Left forelimb (tissue), 1 donor: Measurements from ENCODE around the gene TRIM29.
A peak's percentile ranks its signal among the peaks of the same experiment; 100 is the strongest.
"Not testable (repeated sequence)": the region's sequence is repeated elsewhere in the genome, so short reads cannot be mapped to it uniquely, and the experiment has no call there.

Experiments
- DNase-seq: peaks from one replicate; pipeline ENCODE4 v3.0.0-alpha.2; 2018; ENCODE audit warnings: low spot score

Gene TRIM29

GRCh38 chr11:120137611-120138521 lies at the start of gene TRIM29:
Gene TRIM29, minus strand, starts transcription at chr11:120138113. Its CDS starts 82 bp downstream, at chr11:120138031.
- DNase-seq = peak; percentile 61

GRCh38 chr11:120186774-120187591 lies 49.1 kb upstream of the TRIM29 start:
- peak; percentile 80 for DNase-seq

- DNase-seq = no peak
These were observed 48.5 kb upstream of the TRIM29 start for GRCh38 chr11:120186456-120186773.

GRCh38 chr11:120185706-120186455 lies 48.0 kb upstream of the TRIM29 start:
- DNase-seq = peak; percentile 90

GRCh38 chr11:120184946-120185705 lies 47.2 kb upstream of the TRIM29 start:
- peak; percentile 85 for DNase-seq

GRCh38 chr11:120184371-120184945 lies 46.5 kb upstream of the TRIM29 start:
- peak; percentile 63 for DNase-seq

- peak; percentile 52 for DNase-seq
These were observed 45.8 kb upstream of the TRIM29 start for GRCh38 chr11:120183701-120184141.

- peak; percentile 55 for DNase-seq
These were observed 45.0 kb upstream of the TRIM29 start for GRCh38 chr11:120182790-120183491.

- peak; percentile 33 for DNase-seq
These were observed 44.5 kb upstream of the TRIM29 start for GRCh38 chr11:120182372-120182771.

GRCh38 chr11:120181376-120181975 lies 43.6 kb upstream of the TRIM29 start:
- DNase-seq = peak; percentile 50

- DNase-seq = no peak
These were observed 42.8 kb upstream of the TRIM29 start for GRCh38 chr11:120180551-120181232.

GRCh38 chr11:120180063-120180462 lies 42.1 kb upstream of the TRIM29 start:
- DNase-seq = not testable (repeated sequence)

- DNase-seq = no peak
These were observed 41.3 kb upstream of the TRIM29 start for GRCh38 chr11:120179057-120179672.

GRCh38 chr11:120178561-120179056 lies 40.7 kb upstream of the TRIM29 start:
- no peak for DNase-seq

GRCh38 chr11:120174866-120175265 lies 37.0 kb upstream of the TRIM29 start:
- DNase-seq = no peak

GRCh38 chr11:120173807-120174206 lies 35.9 kb upstream of the TRIM29 start:
- no peak for DNase-seq

GRCh38 chr11:120173019-120173705 lies 35.2 kb upstream of the TRIM29 start:
- no peak for DNase-seq
